HTERT RPE-1 (cell line): ENCODE measurements around the gene MGAT5B.

ENCODE experiments used
- in situ Hi-C: fragments of 300-500 bp; cut with MboI; formaldehyde crosslinking; loops from 4 replicates; pipeline ENCODE4 v1.14.3; 2020; ENCODE audit warnings: low sequenced_read_pairs

MGAT5B gene

GRCh38 chr17:76902476-76902875, 34.3 kb downstream of the MGAT5B start:
- in situ Hi-C loops = no loop called here

- in situ Hi-C loops = no loop called here
Observed at GRCh38 chr17:76903631-76904030, 35.4 kb downstream of the MGAT5B start.

GRCh38 chr17:76904116-76904515, 35.9 kb downstream of the MGAT5B start:
- in situ Hi-C loops = no loop called here

- in situ Hi-C loops = no loop called here
Observed at GRCh38 chr17:76905036-76905435, 36.8 kb downstream of the MGAT5B start.

GRCh38 chr17:76905836-76906235, 37.6 kb downstream of the MGAT5B start:
- in situ Hi-C loops = no loop called here

- in situ Hi-C loops = no loop called here
Observed at GRCh38 chr17:76906463-76906862, 38.3 kb downstream of the MGAT5B start.

GRCh38 chr17:76907352-76907751, 39.1 kb downstream of the MGAT5B start:
- in situ Hi-C loops = no loop called here

- in situ Hi-C loops = no loop called here
Observed at GRCh38 chr17:76909971-76910760, 42.0 kb downstream of the MGAT5B start.

GRCh38 chr17:76911299-76912017, 43.3 kb downstream of the MGAT5B start:
- in situ Hi-C loops = no loop called here

GRCh38 chr17:76912421-76913164, 44.4 kb downstream of the MGAT5B start:
- in situ Hi-C loops = no loop called here

GRCh38 chr17:76914937-76915336, 46.7 kb downstream of the MGAT5B start:
- in situ Hi-C loops = no loop called here

GRCh38 chr17:76915840-76916510, 47.8 kb downstream of the MGAT5B start:
- in situ Hi-C loops = no loop called here

GRCh38 chr17:76917829-76918228, 49.6 kb downstream of the MGAT5B start:
- in situ Hi-C loops = no loop called here

- in situ Hi-C loops = no loop called here
Observed at GRCh38 chr17:76918811-76919210, 50.6 kb downstream of the MGAT5B start.

GRCh38 chr17:76920364-76921139, 52.3 kb downstream of the MGAT5B start:
- in situ Hi-C loops = no loop called here

- in situ Hi-C loops = no loop called here
Observed at GRCh38 chr17:76921340-76922036, 53.3 kb downstream of the MGAT5B start.

GRCh38 chr17:76922084-76922483, 53.9 kb downstream of the MGAT5B start:
- in situ Hi-C loops = no loop called here

GRCh38 chr17:76922967-76923366, 54.8 kb downstream of the MGAT5B start:
- in situ Hi-C loops = no loop called here

GRCh38 chr17:76923491-76923890, 55.3 kb downstream of the MGAT5B start:
- in situ Hi-C loops = no loop called here
